GM12878 (cell line): ENCODE data around the gene ELL. TPM values are rescaled to one million over a fixed set of nuclear protein-coding genes. Genes with fewer than 3 reads are reported as not detected.

ENCODE experiments used
- ATAC-seq: fragments of 200-7000 bp; cut with Tn5 transposase; 3 replicates; pipeline ENCODE4 v1.9.1; 2020; ENCODE audit warnings: mild to moderate bottlenecking, moderate library complexity
- BruUV-seq: library from RNA; stranded (reverse); fragments of 400-500 nt; replicated peaks from 2 replicates; lab custom pipeline; 2021; lab: Mats Ljungman, UMichigan
- CTCF ChIA-PET: fragments of 300-600 bp; sonication (Branson Sonifier 250); formaldehyde crosslinking; extraction: SDS; loops from one replicate; lab custom pipeline; 2021; ENCODE audit warnings: inconsistent platforms; lab: Yijun Ruan, JAX
- POLR2A ChIA-PET: fragments of 350-600 bp; formaldehyde crosslinking; extraction: SDS; loops from one replicate; lab custom pipeline; 2021; ENCODE audit warnings: inconsistent platforms; lab: Charles Lee
- RAD21 ChIA-PET: fragments of 300-600 bp; sonication (Branson Sonifier 250); formaldehyde crosslinking; loops from one replicate; lab custom pipeline; 2023; ENCODE audit warnings: antibody characterized with exemption; ENCODE audit not compliant: unreplicated experiment; lab: Charles Lee
- SMC1A ChIA-PET: fragments of 300-600 bp; sonication (Branson Sonifier 250); formaldehyde crosslinking; loops from one replicate; lab custom pipeline; 2023; ENCODE audit not compliant: unreplicated experiment, uncharacterized antibody; lab: Charles Lee
- DNase-seq: peaks from one replicate; pipeline ENCODE4 v3.0.0-alpha.2; 2011; ENCODE audit warnings: low read depth, low spot score
- FAIRE-seq: peaks from 3 replicates; lab custom pipeline; 2011; peaks lifted over from hg19 to GRCh38; lab: Jason Lieb, UNC
- H2AFZ ChIP-seq: 2 replicates; pipeline ENCODE4 v1.6.0; 2011; ENCODE audit warnings: low read depth, low read length, control low read depth; ENCODE audit not compliant: control insufficient read depth
- H3K27ac ChIP-seq: 2 replicates; pipeline ENCODE4 v1.5.1; 2011; ENCODE audit warnings: control low read depth; ENCODE audit not compliant: control insufficient read depth, insufficient read depth
- H3K27me3 ChIP-seq, 2 experiments: replicated peaks in 1 of 2; 2 replicates each; pipeline versions ENCODE4 v1.6.0 to v1.6.1; 2011; ENCODE audit warnings: low read length in 1 of 2; ENCODE audit not compliant: control insufficient read depth in 2 of 2, insufficient read depth in 2 of 2
- H3K36me3 ChIP-seq, 2 experiments: 2 replicates each; pipeline ENCODE4 v1.5.1; 2011; ENCODE audit warnings: low read length in 1 of 2; ENCODE audit not compliant: control insufficient read depth in 2 of 2, insufficient read depth in 2 of 2
- H3K4me1 ChIP-seq: 2 replicates; pipeline ENCODE4 v1.6.1; 2011; ENCODE audit warnings: mild to moderate bottlenecking, low read length, moderate library complexity, mixed read lengths; ENCODE audit not compliant: control insufficient read depth, insufficient read depth
- H3K4me2 ChIP-seq: 2 replicates; pipeline ENCODE4 v1.6.0; 2011; ENCODE audit warnings: control low read depth; ENCODE audit not compliant: control insufficient read depth, insufficient read depth
- H3K4me3 ChIP-seq: fragments of 200-600 bp; sonication (generic); 2 replicates; pipeline ENCODE4 v1.5.1; 2016
- H3K79me2 ChIP-seq: 2 replicates; pipeline ENCODE4 v1.6.0; 2011; ENCODE audit warnings: low read length; ENCODE audit not compliant: control insufficient read depth, insufficient read depth
- H3K9ac ChIP-seq: 2 replicates; pipeline ENCODE4 v1.8.0; 2011; ENCODE audit warnings: low read length, control low read depth, mixed read lengths; ENCODE audit not compliant: control insufficient read depth, insufficient read depth
- H3K9me3 ChIP-seq: replicated peaks from 3 replicates; pipeline ENCODE4 v1.5.1; 2011; ENCODE audit warnings: mild to moderate bottlenecking, low read length; ENCODE audit not compliant: control insufficient read depth, insufficient read depth
- H4K20me1 ChIP-seq: 2 replicates; pipeline ENCODE4 v1.6.0; 2011; ENCODE audit not compliant: control insufficient read depth, insufficient read depth
- POLR2A ChIP-seq: IDR thresholded peaks from 2 replicates; pipeline ENCODE4 v1.6.1; 2011; ENCODE audit warnings: low read depth, mild to moderate bottlenecking, low read length
- RELB ChIP-seq: fragments of 450-650 bp; IDR thresholded peaks from 2 replicates; pipeline ENCODE4 v1.6.1; 2017; ENCODE audit warnings: low read depth, mild to moderate bottlenecking, moderate library complexity
- WGBS: methylation state at CpG from one replicate; pipeline ENCODE4 v1.1.6; 2016; ENCODE audit warnings: low lambda C conversion rate; ENCODE audit not compliant: insufficient replicate concordance, insufficient coverage; ENCODE audit errors: missing lambda C conversion rate; 5-methylcytosine and 5-hydroxymethylcytosine counted together
- in situ Hi-C: fragments of 300-500 bp; cut with MboI; formaldehyde crosslinking; loops from 9 replicates; pipeline ENCODE4 v1.14.3; 2018; ENCODE audit warnings: mixed read lengths
- intact Hi-C: fragments of 100-400 bp; cut with micrococcal nuclease; formaldehyde crosslinking; loops from one replicate; pipeline ENCODE4 v1.14.2; 2022; ENCODE audit not compliant: unreplicated experiment
- polyA plus RNA-seq, 11 experiments: library from polyadenylated mRNA; depleted of rRNA in 4 of 11; unstranded in 6 of 11; stranded (reverse) in 5 of 11; fragments of >200 nt; fragmentation: Nextera tagmentation in 4 of 11; fragmentation: Illumina TruSeq in 1 of 11; extraction: Ambion mirVana in 4 of 11; extraction: Trizol in 1 of 11; gene quantifications; 1 replicate in 1 of 11; 2 replicates in 10 of 11; pipeline versions ENCODE4 v1.2.1 to v1.2.3, GENCODE V29; 2011 to 2016; ENCODE audit warnings: inconsistent platforms in 2 of 11, missing spikeins in 2 of 11, low read depth in 1 of 11
- total RNA-seq, 4 experiments: library from RNA; depleted of rRNA in 3 of 4; stranded (reverse); fragments of >200 nt in 3 of 4; fragmentation: Illumina TruSeq in 1 of 4; extraction: Trizol in 1 of 4; gene quantifications; 2 replicates each; pipeline versions ENCODE4 v1.2.1 to v1.2.3, GENCODE V29; 2013 to 2021

The ELL gene
- total and polyA plus RNA-seq, 10 of the 15 experiments (the other 5 are each of a cell fraction or from before 2014, with no cell fraction given), result 0.91 to 25.0 (median 9.1) TPM

GRCh38 chr19:18423258-18424020, 98.4 kb downstream of the ELL start:
- no peak for DNase-seq
- peaks cover 32% of the 10 kb centered on the region for H3K4me1 ChIP-seq
- intact Hi-C loops (no loop called here), in situ Hi-C loops (no loop called here)
- no peaks in the 10 kb centered on the region for H3K27me3 ChIP-seq
- H4K20me1 ChIP-seq, result no peaks in the 10 kb centered on the region
- H3K79me2 ChIP-seq, result peaks cover 59% of the 10 kb centered on the region
- peak overlapping the region; percentile 39 for H3K4me2 ChIP-seq
- H3K36me3 ChIP-seq, result peaks cover 0 to 5% of the 10 kb centered on the region in 2 experiments; a peak in 2 of 4 replicates
- whole genome bisulfite sequencing, result 92% methylated on average over 19 of the region's 21 CpGs
- RAD21 ChIA-PET, result interaction anchor here (0.7 to 1.2 kb wide), 2 partner anchors 28 to 121 kb away, joined by 3 read pairs; no protein-coding TSS in a partner anchor
- ATAC-seq, result no peak
- TF ChIP-seq RELB, result no peak
- TF ChIP-seq POLR2A, result peak; percentile 39
- no peak for FAIRE-seq
- no TSS peak for BruUV-seq
- SMC1A ChIA-PET, result no interaction called here
- CTCF ChIA-PET, result no interaction called here
- peak overlapping the region; percentile 51; the same call in 1 of the 2 replicates for H3K27ac ChIP-seq
- no peaks in the 10 kb centered on the region for H3K9me3 ChIP-seq
- H2AFZ ChIP-seq, result no peak overlapping the region
- POLR2A ChIA-PET, result no interaction called here
- H3K4me3 ChIP-seq, result no peak overlapping the region
- peak overlapping the region; percentile 31 for H3K9ac ChIP-seq
